HG03066 (cell line): ENCODE data around the gene CELSR3.

ENCODE experiments used
- ATAC-seq: cut with Tn5 transposase; IDR thresholded peaks from one replicate; pipeline ENCODE4 v1.9.1; 2021; ENCODE audit warnings: low read depth; ENCODE audit not compliant: unreplicated experiment

The CELSR3 gene

GRCh38 chr3:48588230-48588629 is 74.5 kb downstream of the CELSR3 start:
- ATAC-seq = no peak

- ATAC-seq = no peak
Measured at GRCh38 chr3:48587686-48588085, 75.0 kb downstream of the CELSR3 start.
